Measurements from ENCODE around the gene CFAP46. TPM values are rescaled to one million over a fixed set of nuclear protein-coding genes. Genes with fewer than 3 reads are reported as not detected.
"Not testable (repeated sequence)": the region's sequence is repeated elsewhere in the genome, so short reads cannot be mapped to it uniquely, and the experiment has no call there.

The CFAP46 gene
- total and polyA plus RNA-seq, 10 of the 15 experiments (the other 5 are each of a cell fraction or from before 2014, with no cell fraction given) = 0.01 to 0.18 (median 0.03) TPM; not detected in 7

GRCh38 chr10:132888898-132889490 lies 53.4 kb downstream of the CFAP46 start:
- no peaks in the 10 kb centered on the region for H4K20me1 ChIP-seq (ENCODE audit: control insufficient read depth, insufficient read depth)
- intact Hi-C loops (cut with micrococcal nuclease; ENCODE audit: unreplicated experiment) = no loop called here
- H3K9me3 ChIP-seq (replicated peaks; ENCODE audit: control insufficient read depth, insufficient read depth, low read length) = no peaks in the 10 kb centered on the region
- H3K4me3 ChIP-seq = no peak overlapping the region
- ChIA-PET CTCF (no interaction called here), SMC1A (ENCODE audit: uncharacterized antibody, unreplicated experiment) (no interaction called here), POLR2A (no interaction called here), RAD21 (ENCODE audit: unreplicated experiment) (no interaction called here)
- no peaks in the 10 kb centered on the region; a peak in 1 of 4 replicates for H3K27me3 ChIP-seq (replicated peaks in 1 of 2; ENCODE audit: control insufficient read depth in 2 of 2, insufficient read depth in 2 of 2, low read length in 1 of 2)
- no peak for FAIRE-seq
- H2AFZ ChIP-seq (ENCODE audit: control insufficient read depth, low read depth, low read length) = no peak overlapping the region
- no peaks in the 10 kb centered on the region for H3K79me2 ChIP-seq (ENCODE audit: control insufficient read depth, insufficient read depth, low read length)
- no peak for TF ChIP-seq RELA (IDR thresholded peaks at IDR 0.05; ENCODE audit: borderline replicate concordance, partially characterized antibody)
- TF ChIP-seq MXI1 (IDR thresholded peaks at IDR 0.05; ENCODE audit: low read depth, low read length) = no peak
- no peak for TF ChIP-seq SMARCA5 (IDR thresholded peaks at IDR 0.05)
- no peak for TF ChIP-seq NFIC (IDR thresholded peaks at IDR 0.05; ENCODE audit: low read depth, low read length)
- no peak for TF ChIP-seq HDAC2 (IDR thresholded peaks at IDR 0.05)
- TF ChIP-seq KDM1A (IDR thresholded peaks at IDR 0.05; ENCODE audit: borderline replicate concordance) = no peak
- no peak for TF ChIP-seq BCL11A (IDR thresholded peaks at IDR 0.05; ENCODE audit: low read depth, low read length)
- no peak for TF ChIP-seq ZSCAN29 (IDR thresholded peaks at IDR 0.05)
- no peak for TF ChIP-seq ATF7 (IDR thresholded peaks at IDR 0.05; ENCODE audit: low read depth)
- TF ChIP-seq ZBTB4 (CRISPR knock-in tag; IDR thresholded peaks at IDR 0.05) = no peak
- TF ChIP-seq PAX8 (IDR thresholded peaks at IDR 0.05) = no peak
- no peak for ATAC-seq
- H3K4me1 ChIP-seq (ENCODE audit: control insufficient read depth, insufficient read depth, low read length) = no peaks in the 10 kb centered on the region
- H3K27ac ChIP-seq (ENCODE audit: control insufficient read depth, insufficient read depth) = no peak overlapping the region
- BruUV-seq (replicated peaks) = no TSS peak
- H3K9ac ChIP-seq (ENCODE audit: control insufficient read depth, insufficient read depth, low read length) = no peak overlapping the region
- 66% methylated on average over 16 of the region's 16 CpGs for WGBS (ENCODE audit: insufficient coverage, insufficient replicate concordance, low lambda C conversion rate, missing lambda C conversion rate)
- no peak for DNase-seq (ENCODE audit: low read depth, low spot score)
- no peak overlapping the region for H3K4me2 ChIP-seq (ENCODE audit: control insufficient read depth, insufficient read depth)
- in situ Hi-C loops (cut with MboI) = no loop called here
- no peaks in the 10 kb centered on the region for H3K36me3 ChIP-seq (ENCODE audit: control insufficient read depth in 2 of 2, insufficient read depth in 2 of 2, low read length in 1 of 2)

- H3K9ac ChIP-seq (ENCODE audit: control insufficient read depth, insufficient read depth, low read length); SMC1A ChIA-PET (ENCODE audit: uncharacterized antibody, unreplicated experiment); H3K4me1 ChIP-seq (ENCODE audit: control insufficient read depth, insufficient read depth, low read length); H3K4me3 ChIP-seq; BruUV-seq (replicated peaks); H3K36me3 ChIP-seq (ENCODE audit: control insufficient read depth in 2 of 2, insufficient read depth in 2 of 2, low read length in 1 of 2); DNase-seq (ENCODE audit: low read depth, low spot score); H4K20me1 ChIP-seq (ENCODE audit: control insufficient read depth, insufficient read depth); H3K27ac ChIP-seq (ENCODE audit: control insufficient read depth, insufficient read depth); FAIRE-seq; H3K27me3 ChIP-seq (replicated peaks in 1 of 2; ENCODE audit: control insufficient read depth in 2 of 2, insufficient read depth in 2 of 2, low read length in 1 of 2); H3K79me2 ChIP-seq (ENCODE audit: control insufficient read depth, insufficient read depth, low read length); POLR2A ChIA-PET; CTCF ChIA-PET; H3K4me2 ChIP-seq (ENCODE audit: control insufficient read depth, insufficient read depth); in situ Hi-C loops (cut with MboI); H3K9me3 ChIP-seq (replicated peaks; ENCODE audit: control insufficient read depth, insufficient read depth, low read length); H2AFZ ChIP-seq (ENCODE audit: control insufficient read depth, low read depth, low read length); intact Hi-C loops (cut with micrococcal nuclease; ENCODE audit: unreplicated experiment); ATAC-seq; RAD21 ChIA-PET (ENCODE audit: unreplicated experiment): not testable (repeated sequence)
- no CpG with 5 or more reads among the region's 16 CpGs for WGBS (ENCODE audit: insufficient coverage, insufficient replicate concordance, low lambda C conversion rate, missing lambda C conversion rate)
These were observed 53.9 kb downstream of the CFAP46 start for GRCh38 chr10:132888446-132888845.
